ENCODE measurements around the gene CCND2. TPM values are rescaled to one million over a fixed set of nuclear protein-coding genes. Genes with fewer than 3 reads are reported as not detected.

CCND2 gene
- total and polyA plus RNA-seq, 2 of the 8 experiments (the other 6 are each of a cell fraction or from before 2014, with no cell fraction given) = 41.7 to 223 TPM

GRCh38 chr12:4246116-4246515 is 27.4 kb upstream of the CCND2 start:
- CTCF ChIA-PET (ENCODE audit: partially characterized antibody) = interaction anchor here (0.7 to 1.5 kb wide), 4 partner anchors 18 to 364 kb away, joined by 3 read pairs; no protein-coding TSS in a partner anchor

More at GRCh38 chr12:4246116-4246515, 27.4 kb upstream of the CCND2 start:
- H3K4me2 ChIP-seq (ENCODE audit: insufficient read depth in 1 of 2, low read depth in 2 of 2, low read length in 2 of 2) = no peak overlapping the region; a peak in 1 of 4 replicates
- H2BK20ac ChIP-seq (ENCODE audit: low read length) = no peak overlapping the region
- H3K9me3 ChIP-seq (ENCODE audit: insufficient read depth in 2 of 2, low read depth in 1 of 2, low read length in 1 of 2) = no peaks in the 10 kb centered on the region; a peak in 1 of 4 replicates
- H3K36me3 ChIP-seq (ENCODE audit: control insufficient read depth in 2 of 4, insufficient read depth in 4 of 4, low read length in 3 of 4) = peaks cover 0 to 5% (median 0%) of the 10 kb centered on the region in 4 experiments; a peak in 1 of 8 replicates
- H4K8ac ChIP-seq (ENCODE audit: extremely low read depth, insufficient read depth, low read length) = no peak overlapping the region
- H3K14ac ChIP-seq (ENCODE audit: insufficient read length) = no peak overlapping the region
- H2AFZ ChIP-seq (ENCODE audit: low read length) = no peak overlapping the region
- no peaks in the 10 kb centered on the region for H3K23me2 ChIP-seq (ENCODE audit: low read depth, low read length)
- no peak overlapping the region for H3K4me3 ChIP-seq (ENCODE audit: extremely low read depth in 1 of 4, insufficient read depth in 2 of 4, low read depth in 3 of 4, low read length in 4 of 4)
- no peak overlapping the region for H2BK15ac ChIP-seq (ENCODE audit: low read length)
- H3K27me3 ChIP-seq (replicated peaks in 1 of 4; ENCODE audit: control insufficient read depth in 3 of 4, extremely low read depth in 1 of 4, insufficient read depth in 3 of 4, low read length in 3 of 4) = no peaks in the 10 kb centered on the region
- TF ChIP-seq HDAC6 (IDR thresholded peaks at IDR 0.05; ENCODE audit: low read depth, low read length) = no peak
- TF ChIP-seq ASH2L (IDR thresholded peaks at IDR 0.05; ENCODE audit: low read length) = no peak
- no peak for TF ChIP-seq NRF1 (IDR thresholded peaks at IDR 0.05; ENCODE audit: low read depth, low read length)
- TF ChIP-seq KDM4A (IDR thresholded peaks at IDR 0.05; ENCODE audit: low read depth, low read length, severe bottlenecking) = no peak
- TF ChIP-seq SP4 (IDR thresholded peaks at IDR 0.05; ENCODE audit: low read length) = no peak
- TF ChIP-seq SIN3A (conservative IDR thresholded peaks at IDR 0.05 in 1 of 2, IDR thresholded peaks at IDR 0.05 in 1 of 2; ENCODE audit: low read depth in 1 of 2, low read length in 2 of 2) = no peak
- no peak for TF ChIP-seq KDM1A (IDR thresholded peaks at IDR 0.05; ENCODE audit: borderline replicate concordance, low read length)
- TF ChIP-seq NANOG (IDR thresholded peaks at IDR 0.05; ENCODE audit: insufficient read depth, low read depth, low read length, poor library complexity, severe bottlenecking) = no peak
- DNase-seq (ENCODE audit: low read depth in 1 of 2, low spot score in 2 of 2) (no peak), FAIRE-seq (no peak)
- peaks cover 0 to 13% (median 6%) of the 10 kb centered on the region in 4 experiments; a peak in 5 of 7 replicates for H3K4me1 ChIP-seq (replicated peaks in 1 of 4; ENCODE audit: control insufficient read depth in 3 of 4, insufficient read depth in 4 of 4, low read length in 3 of 4)
- H3K9ac ChIP-seq (replicated peaks in 1 of 4; ENCODE audit: extremely low read depth in 1 of 4, low read depth in 3 of 4, low read length in 3 of 4) = no peak overlapping the region
- H4K91ac ChIP-seq (replicated peaks; ENCODE audit: insufficient read length, low read length) = no peak overlapping the region
- no peaks in the 10 kb centered on the region for H3K79me2 ChIP-seq (ENCODE audit: control insufficient read depth in 1 of 2, insufficient read depth in 2 of 2, low read length in 2 of 2)
- H3K4ac ChIP-seq (replicated peaks; ENCODE audit: insufficient read length, low read depth, low read length) = no peak overlapping the region
- H4K5ac ChIP-seq (ENCODE audit: insufficient read length, low read depth, low read length) = no peak overlapping the region
- H2BK5ac ChIP-seq (ENCODE audit: low read depth, low read length) = no peak overlapping the region
- POLR2A ChIA-PET (ENCODE audit: partially characterized antibody) = interaction anchor here (0.6 to 1.9 kb wide), 5 partner anchors 16 to 381 kb away, joined by 3 to 5 read pairs (median 3); no protein-coding TSS in a partner anchor
- 60% methylated on average over 5 of the region's 5 CpGs; no CpG with 5 or more reads in 1 of the 2 experiments for WGBS, 2 experiments (ENCODE audit: extremely low coverage in 1 of 2, insufficient coverage in 1 of 2, insufficient read length in 1 of 2, insufficient replicate concordance in 2 of 2, low coverage in 1 of 2, low lambda C conversion rate in 2 of 2, missing lambda C conversion rate in 1 of 2)
- no peaks in the 10 kb centered on the region for H4K20me1 ChIP-seq (replicated peaks in 1 of 2; ENCODE audit: control insufficient read depth in 1 of 2, insufficient read depth in 2 of 2, low read length in 2 of 2)
- no peak overlapping the region for H2BK120ac ChIP-seq (replicated peaks; ENCODE audit: low read depth, low read length)
- H3K79me1 ChIP-seq (ENCODE audit: low read depth, low read length) = peaks cover 3% of the 10 kb centered on the region; the same call in 1 of the 2 replicates
- no peak overlapping the region for H3K27ac ChIP-seq (ENCODE audit: low read depth, low read length)
- no peak overlapping the region for H2AK5ac ChIP-seq (ENCODE audit: low read depth, low read length)
- H3K18ac ChIP-seq (ENCODE audit: extremely low read depth, low read length) = no peak overlapping the region
- H2BK12ac ChIP-seq (ENCODE audit: low read depth, low read length) = no peak overlapping the region
- H3K23ac ChIP-seq (ENCODE audit: insufficient read length) = no peak overlapping the region
- H3K56ac ChIP-seq (replicated peaks; ENCODE audit: insufficient read length, low read depth, low read length) = no peak overlapping the region
